IPS DF 4.7 (cell line): ENCODE data around the gene GBX2.

Experiments used
- DNase-seq: peaks from one replicate; pipeline ENCODE4 v3.0.0-alpha.2; 2013; ENCODE audit warnings: low spot score; ENCODE audit errors: extremely low read depth

Gene GBX2

GRCh38 chr2:236180831-236181453 is 12.8 kb upstream of the GBX2 start:
- DNase-seq: no peak

- no peak for DNase-seq
These were observed 12.1 kb upstream of the GBX2 start for GRCh38 chr2:236180076-236180816.

- no peak for DNase-seq
These were observed 11.3 kb upstream of the GBX2 start for GRCh38 chr2:236179236-236180075.

- DNase-seq: no peak
These were observed 10.7 kb upstream of the GBX2 start for GRCh38 chr2:236178890-236179235.

- DNase-seq: no peak
These were observed 10.0 kb upstream of the GBX2 start for GRCh38 chr2:236177967-236178889.

- no peak for DNase-seq
These were observed 9.4 kb upstream of the GBX2 start for GRCh38 chr2:236177604-236177966.

- DNase-seq: no peak
These were observed 8.8 kb upstream of the GBX2 start for GRCh38 chr2:236176951-236177350.

- DNase-seq: no peak
These were observed 8.2 kb upstream of the GBX2 start for GRCh38 chr2:236176417-236176816.

- DNase-seq: no peak
These were observed 7.5 kb upstream of the GBX2 start for GRCh38 chr2:236175548-236176150.

GRCh38 chr2:236173729-236174607 is 5.8 kb upstream of the GBX2 start:
- no peak for DNase-seq

GRCh38 chr2:236173036-236173728 is 5.0 kb upstream of the GBX2 start:
- no peak for DNase-seq

- no peak for DNase-seq
These were observed 4.3 kb upstream of the GBX2 start for GRCh38 chr2:236172255-236173035.

- DNase-seq: no peak
These were observed 3.6 kb upstream of the GBX2 start for GRCh38 chr2:236171680-236172254.

- no peak for DNase-seq
These were observed 3.0 kb upstream of the GBX2 start for GRCh38 chr2:236171181-236171679.

GRCh38 chr2:236170590-236171165 is 2.5 kb upstream of the GBX2 start:
- DNase-seq: no peak

- DNase-seq: no peak
These were observed 1.8 kb upstream of the GBX2 start for GRCh38 chr2:236169741-236170589.
